Right lobe of liver (tissue), 4 donors: ENCODE results near the gene DTNA.

ENCODE experiments used
- CTCF ChIP-seq, 4 donors: fragments of 200-600 bp in 3 of 4; fragments of 450-650 bp in 1 of 4; IDR thresholded peaks; one replicate each; pipeline versions ENCODE4 v1.5.1 to v1.8.0; 2016 to 2022; ENCODE audit warnings: antibody characterized with exemption in 4 of 4, mild to moderate bottlenecking in 2 of 4
- POLR2A ChIP-seq: fragments of 450-650 bp; IDR thresholded peaks from one replicate; pipeline ENCODE4 v1.6.1; 2017; ENCODE audit warnings: antibody characterized with exemption, mild to moderate bottlenecking
- donor health status: DM: no; HTN: no; CAD: no.
- donor health status: DM: no; HTN: no; CAD: no.
- donor health status: DM: no; HTN: yes; CAD: no.

GRCh38 chr18:34913837-34914661 is 204.0 kb downstream of the DTNA start:
- TF ChIP-seq CTCF (IDR thresholded peaks at IDR 0.05) = no peak
- no peak for TF ChIP-seq POLR2A
